Heart left ventricle (tissue), 16 donors: Measurements from ENCODE around the gene ALKBH7. TPM values are rescaled to one million over a fixed set of nuclear protein-coding genes. Genes with fewer than 3 reads are reported as not detected.

Experiments
- ATAC-seq, 4 donors: fragments of 200-7000 bp; cut with Tn5 transposase; one replicate each; pipeline ENCODE4 v1.9.1; 2020 to 2022; ENCODE audit warnings: moderate library complexity in 4 of 4, mild to moderate bottlenecking in 3 of 4, moderate number of reproducible peaks in 1 of 4
- DNase-seq, 5 donors: peaks; one replicate each; pipeline ENCODE4 v3.0.0-alpha.2; 2020
- H3K27ac ChIP-seq, 12 donors: fragments of 200-600 bp; sonication (generic) in 4 of 12; one replicate each; pipeline versions ENCODE4 v1.5.0 to v1.8.0; 2016 to 2022; ENCODE audit warnings: mild to moderate bottlenecking in 2 of 12
- H3K27me3 ChIP-seq, 9 donors: fragments of 200-600 bp; sonication (generic) in 2 of 9; one replicate each; pipeline versions ENCODE4 v1.5.1 to v1.8.0; 2016 to 2022; ENCODE audit warnings: mild to moderate bottlenecking in 3 of 9
- H3K36me3 ChIP-seq, 9 donors: fragments of 200-600 bp; sonication (generic) in 2 of 9; one replicate each; pipeline versions ENCODE4 v1.5.0 to v1.8.0; 2018 to 2022; ENCODE audit warnings: mild to moderate bottlenecking in 2 of 9
- H3K4me1 ChIP-seq, 12 donors: fragments of 200-600 bp; sonication (generic) in 4 of 12; one replicate each; pipeline versions ENCODE4 v1.5.0 to v1.8.0; 2016 to 2022; ENCODE audit warnings: mild to moderate bottlenecking in 3 of 12
- H3K4me3 ChIP-seq, 12 donors: fragments of 200-600 bp; sonication (generic) in 4 of 12; one replicate each; pipeline versions ENCODE4 v1.5.0 to v1.8.0; 2017 to 2022; ENCODE audit warnings: mild to moderate bottlenecking in 9 of 12, moderate library complexity in 4 of 12
- H3K9me3 ChIP-seq, 12 donors: fragments of 200-600 bp; sonication (generic) in 4 of 12; one replicate each; pipeline versions ENCODE4 v1.5.0 to v1.8.0; 2016 to 2022; ENCODE audit warnings: mild to moderate bottlenecking in 1 of 12
- POLR2A ChIP-seq, 2 donors: fragments of 450-650 bp; IDR thresholded peaks; one replicate each; pipeline ENCODE4 v1.6.1; 2017; ENCODE audit warnings: antibody characterized with exemption in 2 of 2, mild to moderate bottlenecking in 2 of 2, moderate library complexity in 2 of 2
- WGBS, 4 donors: extraction: QIAGEN DNeasy Blood & Tissue Kit in 2 of 4; methylation state at CpG; one replicate each; pipeline versions ENCODE4 v1.1.5 to v1.1.7; 2013 to 2018; 5-methylcytosine and 5-hydroxymethylcytosine counted together
- intact Hi-C, 10 donors: fragments of 100-400 bp; cut with DNase I; formaldehyde crosslinking; loops; one replicate each; pipeline versions ENCODE4 v1.11.1 to v1.14.2; 2022
- polyA plus RNA-seq, 2 donors: library from polyadenylated mRNA; stranded (reverse); fragments of 200-250 nt; gene quantifications; one replicate each; pipeline ENCODE4 v1.2.3, GENCODE V29; 2013
- total RNA-seq, 9 donors: library from RNA; depleted of rRNA in 2 of 9; stranded (reverse); fragments of >200 nt in 2 of 9; fragmentation: NEBNext Ultra II Directional in 3 of 9; extraction: Animal tissue kit (Norgen Biotek cat#: 25700) in 3 of 9; gene quantifications; one replicate each; pipeline versions ENCODE4 v1.1.0 to v1.2.4, GENCODE V29; 2016 to 2023
- TF ChIP-seq, protein P1 (sequence below), 12 donors: fragments of 200-600 bp; sonication (generic) in 4 of 12; IDR thresholded peaks; one replicate each; pipeline versions ENCODE4 v1.5.0 to v1.8.0; 2018 to 2022; ENCODE audit warnings: antibody characterized with exemption in 12 of 12, mild to moderate bottlenecking in 5 of 12
- donor health status: ischemic (EF 13 %, LVEDD 7.1; RV severe dilation, severe dysfunction).
- donor health status: healthy with polysubstance abuse.
- donor health status: DM: no; HTN: yes; CAD: no.
- donor health status: DM: no; HTN: no; CAD: no.
- donor health status: ischemic (EF 25% LVEDD 6.9; RV normal size, moderate dysfunction).
- donor health status: ischemic (EF 25% LVEDD 5.7; RV mildly dilated, moderate dysfunction).
- donor health status: healthy.
- donor health status: DM: yes; HTN: yes; CAD: no.
- donor health status: ischemic (EF 35%, LVEDD 5.7; RV mildly dilated, moderate dysfunction).
- donor health status: nonischemic (EF 11% LVEDD 7.7; RV severe dilation, severe dysfunction).
- donor health status: DM: yes; HTN: yes; CAD: no.
- donor health status: PGD.
- donor health status: ischemic (EF 29% LVEDD 5.4; RV normal size, mild dysfunction).
- donor health status: nonischemic (EF 23%, LVEDD 6.1; RV moderate dilation, normal function).

The ALKBH7 gene
- total and polyA plus RNA-seq, 11 donors, result 92.4 to 214 (median 141) TPM

DNA sequence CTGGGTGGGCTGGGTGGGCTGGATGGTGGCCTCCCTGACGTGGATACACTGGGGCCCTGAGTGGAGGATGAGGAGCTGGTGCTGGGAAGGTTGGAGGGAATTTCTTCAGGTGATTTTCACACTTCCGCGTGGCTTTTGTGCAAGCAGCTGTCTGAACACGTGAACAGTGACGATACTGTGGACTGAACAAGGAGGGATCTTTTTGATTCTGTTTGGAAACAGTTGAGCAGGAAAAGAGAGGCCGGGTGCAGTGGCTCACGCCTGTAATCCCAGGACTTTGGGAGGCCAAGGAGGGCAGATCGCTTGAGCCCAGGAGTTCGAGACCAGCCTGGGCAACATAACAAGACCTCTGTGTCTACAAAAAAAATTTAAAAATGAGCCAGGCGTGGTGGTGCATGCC is 29.5 kb downstream of the ALKBH7 start:
- H3K4me3 ChIP-seq, result no peak overlapping the region
- H3K9me3 ChIP-seq, result no peaks in the 10 kb centered on the region
- intact Hi-C loops, result no loop called here
- WGBS, 4 donors, result 90 to 92% (median 92%) methylated on average over 10 of the region's 10 CpGs
- H3K4me1 ChIP-seq, result no peaks in the 10 kb centered on the region
- H3K36me3 ChIP-seq, result no peaks in the 10 kb centered on the region
- TF ChIP-seq, protein P1, sequence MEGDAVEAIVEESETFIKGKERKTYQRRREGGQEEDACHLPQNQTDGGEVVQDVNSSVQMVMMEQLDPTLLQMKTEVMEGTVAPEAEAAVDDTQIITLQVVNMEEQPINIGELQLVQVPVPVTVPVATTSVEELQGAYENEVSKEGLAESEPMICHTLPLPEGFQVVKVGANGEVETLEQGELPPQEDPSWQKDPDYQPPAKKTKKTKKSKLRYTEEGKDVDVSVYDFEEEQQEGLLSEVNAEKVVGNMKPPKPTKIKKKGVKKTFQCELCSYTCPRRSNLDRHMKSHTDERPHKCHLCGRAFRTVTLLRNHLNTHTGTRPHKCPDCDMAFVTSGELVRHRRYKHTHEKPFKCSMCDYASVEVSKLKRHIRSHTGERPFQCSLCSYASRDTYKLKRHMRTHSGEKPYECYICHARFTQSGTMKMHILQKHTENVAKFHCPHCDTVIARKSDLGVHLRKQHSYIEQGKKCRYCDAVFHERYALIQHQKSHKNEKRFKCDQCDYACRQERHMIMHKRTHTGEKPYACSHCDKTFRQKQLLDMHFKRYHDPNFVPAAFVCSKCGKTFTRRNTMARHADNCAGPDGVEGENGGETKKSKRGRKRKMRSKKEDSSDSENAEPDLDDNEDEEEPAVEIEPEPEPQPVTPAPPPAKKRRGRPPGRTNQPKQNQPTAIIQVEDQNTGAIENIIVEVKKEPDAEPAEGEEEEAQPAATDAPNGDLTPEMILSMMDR (IDR thresholded peaks at IDR 0.05), result no peak
- no peak for TF ChIP-seq POLR2A (IDR thresholded peaks at IDR 0.05)
- H3K27me3 ChIP-seq, result no peaks in the 10 kb centered on the region
- DNase-seq (no peak), ATAC-seq (no peak)
- no peak overlapping the region for H3K27ac ChIP-seq

DNA sequence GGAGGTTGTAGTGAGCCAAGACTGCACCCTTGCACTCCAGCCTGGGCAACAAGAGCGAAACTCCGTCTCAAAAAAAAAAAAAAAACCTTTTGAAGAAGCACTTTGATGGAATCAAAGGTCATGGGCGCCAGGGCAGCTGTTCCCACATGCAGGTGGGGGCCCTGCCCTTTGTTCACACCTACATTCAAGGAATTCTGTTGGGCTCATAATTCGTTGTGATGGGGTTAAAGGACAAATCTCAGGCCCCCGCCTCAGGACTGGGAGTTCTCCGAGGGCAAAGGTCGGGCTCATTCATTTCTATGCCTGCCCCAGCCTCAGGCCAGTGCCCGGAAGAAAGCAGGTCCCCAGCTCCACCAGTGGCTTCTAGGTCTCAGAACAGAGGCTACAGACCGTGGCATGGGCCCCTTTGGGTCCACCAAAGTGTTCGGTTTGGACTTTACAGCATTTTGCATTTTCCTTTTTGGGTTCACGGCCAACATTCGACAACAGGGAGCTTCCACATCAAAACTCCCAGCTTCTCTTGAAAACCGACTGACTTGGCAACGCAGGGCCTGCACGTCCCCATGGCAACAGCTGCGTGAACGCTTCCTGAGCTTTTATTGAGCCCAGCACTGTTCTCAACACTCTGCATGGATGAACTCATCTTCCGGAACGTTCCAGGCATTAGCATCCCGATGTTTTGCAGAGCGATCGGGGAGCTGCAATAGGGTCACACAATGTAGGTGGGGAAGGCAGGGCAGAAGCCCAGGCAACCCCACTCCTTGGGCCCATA is 30.4 kb downstream of the ALKBH7 start:
- intact Hi-C loops, result no loop called here
- Histone ChIP-seq H3K4me3 (no peak overlapping the region), H3K4me1 (no peaks in the 10 kb centered on the region), H3K36me3 (no peaks in the 10 kb centered on the region), H3K27me3 (no peaks in the 10 kb centered on the region), H3K27ac (no peak overlapping the region), H3K9me3 (no peaks in the 10 kb centered on the region)
- ATAC-seq (peak in 3 of 4 donors; percentile 41 to 56 (median 48)), DNase-seq (no peak)
- 59 to 77% (median 64%) methylated on average over 16 to 22 of the region's 22 CpGs for WGBS, 4 donors
- no peak for TF ChIP-seq POLR2A (IDR thresholded peaks at IDR 0.05)
- TF ChIP-seq, protein P1 (IDR thresholded peaks at IDR 0.05), result no peak

DNA sequence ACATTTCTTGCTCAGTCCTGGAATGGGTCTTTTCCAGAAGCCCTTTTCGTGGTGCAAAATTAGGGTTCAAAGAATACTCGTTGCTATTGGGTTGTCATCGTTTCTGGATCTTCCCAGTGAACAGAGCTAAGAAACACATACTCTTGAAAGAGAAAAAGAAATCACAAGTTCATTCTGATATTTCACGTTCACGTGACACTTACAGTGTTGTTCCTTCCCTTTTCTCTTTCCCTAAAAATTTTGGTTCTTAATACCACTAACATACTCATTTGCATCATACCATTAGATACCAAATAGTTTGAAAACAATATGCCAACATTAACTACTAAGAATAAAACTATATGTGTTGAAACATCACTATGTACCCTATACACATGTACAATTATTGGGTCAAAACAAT is 33.8 kb downstream of the ALKBH7 start:
- TF ChIP-seq, protein P1 (IDR thresholded peaks at IDR 0.05), result no peak
- TF ChIP-seq POLR2A (IDR thresholded peaks at IDR 0.05), result no peak
- intact Hi-C loops, result no loop called here
- no peak overlapping the region for H3K27ac ChIP-seq
- DNase-seq, result no peak
- H3K4me1 ChIP-seq, result no peaks in the 10 kb centered on the region
- ATAC-seq, result no peak
- WGBS, 4 donors, result 83 to 86% (median 83%) methylated on average over 5 of the region's 5 CpGs
- no peaks in the 10 kb centered on the region for H3K27me3 ChIP-seq
- H3K36me3 ChIP-seq, result no peaks in the 10 kb centered on the region
- H3K9me3 ChIP-seq, result no peaks in the 10 kb centered on the region
- no peak overlapping the region for H3K4me3 ChIP-seq

DNA sequence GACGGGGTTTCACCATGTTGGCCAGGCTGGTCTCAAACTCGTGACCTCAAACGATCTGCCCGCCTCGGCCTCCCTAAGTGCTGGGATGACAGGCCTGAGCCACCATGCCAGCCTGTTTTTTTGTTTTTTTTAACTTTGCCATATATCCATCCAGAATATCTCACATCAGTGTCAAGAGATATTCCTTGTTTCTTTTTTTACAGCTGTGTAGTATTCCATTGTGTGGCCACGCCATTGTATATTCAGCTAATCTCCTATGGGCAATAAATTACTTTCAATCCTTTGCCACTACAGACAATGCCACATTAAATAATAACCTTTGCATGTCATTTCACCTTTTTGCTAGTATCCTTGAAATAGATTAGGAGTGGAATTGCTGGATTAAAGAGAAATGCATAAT is 36.8 kb downstream of the ALKBH7 start:
- TF ChIP-seq, protein P1 (IDR thresholded peaks at IDR 0.05), result no peak
- no peak for TF ChIP-seq POLR2A (IDR thresholded peaks at IDR 0.05)
- ATAC-seq (no peak), DNase-seq (no peak)
- intact Hi-C loops, result no loop called here
- H3K4me1 ChIP-seq, result peaks cover 0 to 12% (median 1%) of the 10 kb centered on the region in 12 donors
- H3K9me3 ChIP-seq, result no peaks in the 10 kb centered on the region
- 87 to 95% (median 93%) methylated on average over 6 of the region's 6 CpGs for WGBS, 4 donors
- H3K36me3 ChIP-seq, result peaks cover 0 to 12% (median 8%) of the 10 kb centered on the region in 9 donors
- H3K4me3 ChIP-seq, result no peak overlapping the region
- H3K27me3 ChIP-seq, result no peaks in the 10 kb centered on the region
- H3K27ac ChIP-seq, result no peak overlapping the region
